H1 (cell line): ENCODE measurements around the gene NUB1. TPM values are rescaled to one million over a fixed set of nuclear protein-coding genes. Genes with fewer than 3 reads are reported as not detected.

Source experiments
- CTCF ChIA-PET: fragments of 300-600 bp; sonication (Branson Sonifier 250); formaldehyde crosslinking; loops from one replicate; lab custom pipeline; 2021; ENCODE audit not compliant: partially characterized antibody; lab: Charles Lee
- POLR2A ChIA-PET: fragments of 300-600 bp; sonication (Branson Sonifier 250); formaldehyde crosslinking; loops from one replicate; lab custom pipeline; 2021; ENCODE audit warnings: inconsistent platforms; ENCODE audit not compliant: partially characterized antibody; lab: Charles Lee
- DNase-seq, 2 experiments: peaks; one replicate each; pipeline versions ENCODE4 v3.0.0 to v3.0.0-alpha.2; 2010 to 2022; ENCODE audit warnings: low spot score in 2 of 2, low read depth in 1 of 2, mixed read lengths in 1 of 2
- FAIRE-seq: peaks from 2 replicates; lab custom pipeline; 2011; peaks lifted over from hg19 to GRCh38; lab: Jason Lieb, UNC
- H2AFZ ChIP-seq: 2 replicates; pipeline ENCODE4 v1.8.1; 2012; ENCODE audit warnings: low read length, inconsistent platforms
- H2AK5ac ChIP-seq: 2 replicates; pipeline ENCODE4 v1.6.1; 2013; ENCODE audit warnings: low read depth, low read length
- H2BK120ac ChIP-seq: replicated peaks from 2 replicates; pipeline ENCODE3; 2013; ENCODE audit warnings: low read depth, low read length, inconsistent platforms
- H2BK12ac ChIP-seq: 2 replicates; pipeline ENCODE4 v1.6.1; 2013; ENCODE audit warnings: low read depth, low read length
- H2BK15ac ChIP-seq: 2 replicates; pipeline ENCODE4 v1.6.1; 2013; ENCODE audit warnings: low read length
- H2BK20ac ChIP-seq: 2 replicates; pipeline ENCODE4 v1.6.1; 2013; ENCODE audit warnings: low read length
- H2BK5ac ChIP-seq: 2 replicates; pipeline ENCODE4 v1.6.1; 2013; ENCODE audit warnings: low read depth, low read length
- H3K14ac ChIP-seq: 2 replicates; pipeline ENCODE4 v1.6.1; 2013; ENCODE audit warnings: inconsistent platforms; ENCODE audit not compliant: insufficient read length
- H3K18ac ChIP-seq: 2 replicates; pipeline ENCODE4 v1.6.1; 2013; ENCODE audit warnings: low read length; ENCODE audit errors: extremely low read depth
- H3K23ac ChIP-seq: 2 replicates; pipeline ENCODE4 v1.6.1; 2013; ENCODE audit warnings: inconsistent platforms; ENCODE audit not compliant: insufficient read length
- H3K23me2 ChIP-seq: 2 replicates; pipeline ENCODE4 v1.6.1; 2013; ENCODE audit warnings: low read depth, low read length
- H3K27ac ChIP-seq: 2 replicates; pipeline ENCODE4 v1.6.1; 2011; ENCODE audit warnings: low read depth, low read length, inconsistent platforms
- H3K27me3 ChIP-seq, 4 experiments: replicated peaks in 1 of 4; 1 replicate in 1 of 4; 2 replicates in 3 of 4; pipeline versions ENCODE4 v1.6.1 to v1.8.1; 2011 to 2013; ENCODE audit warnings: low read length in 3 of 4, mild to moderate bottlenecking in 3 of 4, inconsistent platforms in 2 of 4, mixed read lengths in 2 of 4, moderate library complexity in 1 of 4; ENCODE audit not compliant: control insufficient read depth in 3 of 4, insufficient read depth in 3 of 4; ENCODE audit errors: extremely low read depth in 1 of 4
- H3K36me3 ChIP-seq, 4 experiments: 2 replicates each; pipeline versions ENCODE4 v1.6.1 to v1.8.1; 2011 to 2013; ENCODE audit warnings: mild to moderate bottlenecking in 4 of 4, low read length in 3 of 4, moderate library complexity in 2 of 4, control low read depth in 1 of 4, inconsistent platforms in 1 of 4; ENCODE audit not compliant: insufficient read depth in 4 of 4, control insufficient read depth in 2 of 4
- H3K4ac ChIP-seq: replicated peaks from 2 replicates; pipeline ENCODE3; 2013; ENCODE audit warnings: low read length, low read depth, mixed read lengths, inconsistent platforms; ENCODE audit not compliant: insufficient read length
- H3K4me1 ChIP-seq, 4 experiments: replicated peaks in 1 of 4; 1 replicate in 1 of 4; 2 replicates in 3 of 4; pipeline versions ENCODE4 v1.6.1 to v1.8.1; 2011 to 2013; ENCODE audit warnings: low read length in 3 of 4, inconsistent platforms in 2 of 4, mixed read lengths in 1 of 4; ENCODE audit not compliant: insufficient read depth in 4 of 4, control insufficient read depth in 3 of 4
- H3K4me2 ChIP-seq, 2 experiments: 2 replicates each; pipeline versions ENCODE4 v1.6.1 to v1.8.1; 2011 to 2013; ENCODE audit warnings: low read depth in 2 of 2, low read length in 2 of 2, control low read depth in 1 of 2, inconsistent platforms in 1 of 2, mild to moderate bottlenecking in 1 of 2; ENCODE audit not compliant: insufficient read depth in 1 of 2
- H3K4me3 ChIP-seq, 4 experiments: fragments of 200-600, 300-600 bp in 1 of 4; sonication (generic), shearing (Covaris generic), sonication (Bioruptor Twin) in 1 of 4; 2 replicates each; pipeline versions ENCODE4 v1.5.1 to v1.8.1; 2011 to 2016; ENCODE audit warnings: low read length in 4 of 4, low read depth in 3 of 4, control low read depth in 2 of 4, inconsistent platforms in 2 of 4, mild to moderate bottlenecking in 2 of 4, mixed read lengths in 1 of 4, moderate library complexity in 1 of 4; ENCODE audit not compliant: insufficient read depth in 2 of 4; ENCODE audit errors: extremely low read depth in 1 of 4
- H3K56ac ChIP-seq: replicated peaks from 2 replicates; pipeline ENCODE3; 2013; ENCODE audit warnings: low read depth, mild to moderate bottlenecking, mixed read lengths, low read length, inconsistent platforms; ENCODE audit not compliant: insufficient read length
- H3K79me1 ChIP-seq: 2 replicates; pipeline ENCODE4 v1.6.1; 2013; ENCODE audit warnings: low read depth, low read length, control low read depth
- H3K79me2 ChIP-seq, 2 experiments: 2 replicates each; pipeline versions ENCODE4 v1.6.1 to v1.8.1; 2012 to 2013; ENCODE audit warnings: low read length in 2 of 2, mild to moderate bottlenecking in 2 of 2, inconsistent platforms in 1 of 2; ENCODE audit not compliant: insufficient read depth in 2 of 2, control insufficient read depth in 1 of 2
- H3K9ac ChIP-seq, 4 experiments: replicated peaks in 1 of 4; 1 replicate in 1 of 4; 2 replicates in 3 of 4; pipeline versions ENCODE4 v1.6.1 to v1.8.1; 2011 to 2013; ENCODE audit warnings: low read depth in 3 of 4, low read length in 3 of 4, control low read depth in 2 of 4, mild to moderate bottlenecking in 2 of 4, moderate library complexity in 2 of 4, inconsistent platforms in 1 of 4; ENCODE audit errors: extremely low read depth in 1 of 4
- H3K9me3 ChIP-seq, 2 experiments: 2 replicates each; pipeline versions ENCODE4 v1.6.1 to v1.8.1; 2012 to 2013; ENCODE audit warnings: mild to moderate bottlenecking in 2 of 2, moderate library complexity in 2 of 2, control low read depth in 1 of 2, inconsistent platforms in 1 of 2, low read depth in 1 of 2, low read length in 1 of 2, mixed read lengths in 1 of 2; ENCODE audit not compliant: insufficient read depth in 2 of 2
- H4K20me1 ChIP-seq, 2 experiments: replicated peaks in 1 of 2; 2 replicates each; pipeline versions ENCODE3 to v1.8.1; 2011 to 2013; ENCODE audit warnings: inconsistent platforms in 2 of 2, low read length in 2 of 2, mild to moderate bottlenecking in 1 of 2; ENCODE audit not compliant: insufficient read depth in 2 of 2, control insufficient read depth in 1 of 2
- H4K5ac ChIP-seq: 2 replicates; pipeline ENCODE4 v1.6.1; 2013; ENCODE audit warnings: low read length, low read depth, mixed read lengths, inconsistent platforms; ENCODE audit not compliant: insufficient read length
- H4K8ac ChIP-seq: 2 replicates; pipeline ENCODE4 v1.8.0; 2013; ENCODE audit warnings: mild to moderate bottlenecking, moderate library complexity, low read length, inconsistent platforms; ENCODE audit not compliant: insufficient read depth; ENCODE audit errors: extremely low read depth
- H4K91ac ChIP-seq: replicated peaks from 2 replicates; pipeline ENCODE3; 2013; ENCODE audit warnings: low read length, mixed read lengths, inconsistent platforms; ENCODE audit not compliant: insufficient read length
- BCL11A ChIP-seq, 2 experiments: IDR thresholded peaks; one replicate each; pipeline ENCODE4 v1.6.1; 2011; ENCODE audit warnings: low read depth in 2 of 2, low read length in 2 of 2, mild to moderate bottlenecking in 2 of 2
- CTCF ChIP-seq, 3 experiments: IDR thresholded peaks; 1 replicate in 2 of 3; 2 replicates in 1 of 3; pipeline versions ENCODE4 v1.5.1 to v1.6.1; 2011; ENCODE audit warnings: low read length in 3 of 3, mild to moderate bottlenecking in 3 of 3, inconsistent platforms in 2 of 3, low read depth in 1 of 3, moderate library complexity in 1 of 3; ENCODE audit not compliant: insufficient read depth in 1 of 3; ENCODE audit errors: control extremely low read depth in 1 of 3
- GABPA ChIP-seq: IDR thresholded peaks from 2 replicates; pipeline ENCODE4 v1.6.1; 2011; ENCODE audit warnings: mild to moderate bottlenecking, low read length, moderate library complexity, borderline replicate concordance; ENCODE audit not compliant: insufficient read depth
- GTF2F1 ChIP-seq: IDR thresholded peaks from 2 replicates; pipeline ENCODE4 v1.6.1; 2012; ENCODE audit warnings: low read depth, low read length, improper control_type of control experiment, borderline replicate concordance
- HDAC2 ChIP-seq, 2 experiments: fragments of 300-600 bp in 1 of 2; sonication (generic) in 1 of 2; IDR thresholded peaks; 2 replicates each; pipeline ENCODE4 v1.6.1; 2011 to 2012; ENCODE audit warnings: low read depth in 2 of 2, low read length in 2 of 2, mild to moderate bottlenecking in 2 of 2, moderate library complexity in 2 of 2, borderline replicate concordance in 1 of 2, inconsistent platforms in 1 of 2
- MAFK ChIP-seq: IDR thresholded peaks from 2 replicates; pipeline ENCODE4 v1.6.1; 2012; ENCODE audit warnings: low read depth, mild to moderate bottlenecking, improper control_type of control experiment, low read length
- RXRA ChIP-seq: IDR thresholded peaks from 2 replicates; pipeline ENCODE4 v1.6.1; 2011; ENCODE audit warnings: low read depth, mild to moderate bottlenecking, low read length, moderate library complexity; ENCODE audit not compliant: insufficient read depth
- TAF7 ChIP-seq: optimal IDR thresholded peaks from 2 replicates; pipeline ENCODE3; 2011; ENCODE audit warnings: low read depth, mild to moderate bottlenecking, inconsistent platforms, low read length, moderate library complexity, borderline replicate concordance
- WGBS, 2 experiments: shearing (Covaris generic) in 1 of 2; methylation state at CpG; one replicate each; pipeline versions ENCODE4 v1.1.6 to v1.1.7; 2013 to 2015; ENCODE audit warnings: low lambda C conversion rate in 2 of 2, mixed read lengths in 2 of 2, inconsistent platforms in 1 of 2, low coverage in 1 of 2, missing lambda C conversion rate in 1 of 2; ENCODE audit not compliant: insufficient replicate concordance in 2 of 2, insufficient coverage in 1 of 2, insufficient read length in 1 of 2; ENCODE audit errors: extremely low coverage in 1 of 2, missing lambda C conversion rate in 1 of 2; 5-methylcytosine and 5-hydroxymethylcytosine counted together
- polyA plus RNA-seq, 7 experiments: library from polyadenylated mRNA; depleted of rRNA in 3 of 7; stranded (reverse) in 5 of 7; unstranded in 2 of 7; fragments of >200 nt in 5 of 7; fragments of 200-250 nt in 2 of 7; gene quantifications; 1 replicate in 5 of 7; 2 replicates in 1 of 7; 4 replicates in 1 of 7; pipeline versions ENCODE4 v1.2.1 to v1.2.3, GENCODE V29; 2011 to 2013; ENCODE audit warnings: missing spikeins in 2 of 7, mixed read lengths in 2 of 7
- total RNA-seq: library from RNA; stranded (reverse); fragmentation: NEBNext Ultra II Directional; extraction: Animal tissue kit (Norgen Biotek cat#: 25700); gene quantifications from 2 replicates; pipeline ENCODE4 v1.2.1, GENCODE V29; 2021

Gene NUB1
- total and polyA plus RNA-seq, 2 of the 8 experiments (the other 6 are each of a cell fraction or from before 2014, with no cell fraction given): 22.1 to 43.5 TPM

- H3K27ac ChIP-seq: no peak overlapping the region
- H3K27me3 ChIP-seq: no peaks in the 10 kb centered on the region; a peak in 1 of 7 replicates
- H3K14ac ChIP-seq: no peak overlapping the region
- no peak overlapping the region for H3K56ac ChIP-seq
- H2BK120ac ChIP-seq: no peak overlapping the region
- no peak overlapping the region for H3K9ac ChIP-seq
- H3K23ac ChIP-seq: no peak overlapping the region
- no peak overlapping the region for H2BK12ac ChIP-seq
- H3K79me1 ChIP-seq: no peaks in the 10 kb centered on the region
- H3K4me2 ChIP-seq: no peak overlapping the region
- H2BK20ac ChIP-seq: no peak overlapping the region
- no peak overlapping the region for H4K5ac ChIP-seq
- H4K91ac ChIP-seq: no peak overlapping the region
- no peaks in the 10 kb centered on the region for H3K9me3 ChIP-seq
- 27% methylated on average over 11 of the region's 11 CpGs; no CpG with 5 or more reads in 1 of the 2 experiments for WGBS, 2 experiments
- CTCF ChIA-PET: interaction anchor here (0.5 to 16.9 kb wide), 30 partner anchors 9 to 745 kb away, joined by 3 to 185 read pairs (median 4); partner anchors contain the start of gene WDR86
- no peak overlapping the region for H2BK15ac ChIP-seq
- no peak overlapping the region for H3K4ac ChIP-seq
- DNase-seq: peak; percentile 58 to 91
- POLR2A ChIA-PET: interaction anchor here (1.2 kb wide), 2 partner anchors 41 to 81 kb away, joined by 3 to 4 read pairs; no protein-coding TSS in a partner anchor
- H3K4me3 ChIP-seq: no peak overlapping the region
- no peak overlapping the region for H2BK5ac ChIP-seq
- H3K18ac ChIP-seq: no peak overlapping the region
- no peak overlapping the region for H2AK5ac ChIP-seq
- no peaks in the 10 kb centered on the region for H4K20me1 ChIP-seq
- H3K79me2 ChIP-seq: no peaks in the 10 kb centered on the region
- FAIRE-seq: no peak
- H3K4me1 ChIP-seq: peaks cover 0 to 7% (median 2%) of the 10 kb centered on the region in 4 experiments; a peak in 3 of 7 replicates
- H3K23me2 ChIP-seq: no peaks in the 10 kb centered on the region
- H4K8ac ChIP-seq: no peak overlapping the region
- peaks cover 0 to 7% (median under 1%) of the 10 kb centered on the region in 4 experiments; a peak in 3 of 8 replicates for H3K36me3 ChIP-seq
- no peak overlapping the region for H2AFZ ChIP-seq
- TF ChIP-seq BCL11A (IDR thresholded peaks at IDR 0.05; ENCODE audit: low read depth in 2 of 2, low read length in 2 of 2) (no peak), CTCF (IDR thresholded peaks at IDR 0.05; ENCODE audit: control extremely low read depth in 1 of 3, insufficient read depth in 1 of 3, low read depth in 1 of 3, low read length in 3 of 3) (peak; percentile 95 to 100 (median 95)), MAFK (no peak), HDAC2 (IDR thresholded peaks at IDR 0.05; ENCODE audit: borderline replicate concordance in 1 of 2, low read depth in 2 of 2, low read length in 2 of 2) (0 out of 4 replicates have a peak, but pooled peaks of 1 of the 2 experiments have one; percentile 37), TAF7 (no peak), GABPA (peak; percentile 24; the same call in 1 of the 2 replicates), GTF2F1 (no peak), RXRA (0 out of 2 replicates have a peak, but pooled peaks have one; percentile 17)
Measured at GRCh38 chr7:151368136-151368571, 26.5 kb downstream of the NUB1 start.
